DMS 273 (cell line): Measurements from ENCODE around the gene SRPX2.
A peak's percentile ranks its signal among the peaks of the same experiment; 100 is the strongest.
"Not testable (repeated sequence)": the region's sequence is repeated elsewhere in the genome, so short reads cannot be mapped to it uniquely, and the experiment has no call there.

Source experiments
- DNase-seq: peaks from one replicate; lab custom pipeline; 2025; ENCODE audit not compliant: unreplicated experiment; lab: John Stamatoyannopoulos, UW

Gene SRPX2

GRCh38 chrX:100695991-100696390 is 52.0 kb downstream of the SRPX2 start:
- DNase-seq: no peak

- no peak for DNase-seq
Measured at GRCh38 chrX:100696699-100697351, 52.8 kb downstream of the SRPX2 start.

- DNase-seq: no peak
Measured at GRCh38 chrX:100698551-100698950, 54.6 kb downstream of the SRPX2 start.

GRCh38 chrX:100700809-100701208 is 56.8 kb downstream of the SRPX2 start:
- DNase-seq: no peak

- DNase-seq: no peak
Measured at GRCh38 chrX:100704581-100705203, 60.7 kb downstream of the SRPX2 start.

- DNase-seq: no peak
Measured at GRCh38 chrX:100710816-100711215, 66.8 kb downstream of the SRPX2 start.

GRCh38 chrX:100717363-100717762 is 73.4 kb downstream of the SRPX2 start:
- DNase-seq: peak; percentile 88

GRCh38 chrX:100719139-100719538 is 75.1 kb downstream of the SRPX2 start:
- DNase-seq: no peak

- peak; percentile 85 for DNase-seq
Measured at GRCh38 chrX:100720301-100720700, 76.3 kb downstream of the SRPX2 start.

GRCh38 chrX:100721328-100721727 is 77.3 kb downstream of the SRPX2 start:
- DNase-seq: no peak

GRCh38 chrX:100724006-100724405 is 80.0 kb downstream of the SRPX2 start:
- not testable (repeated sequence) for DNase-seq
